ENCODE measurements around the gene MYL7.

MYL7 gene

DNA sequence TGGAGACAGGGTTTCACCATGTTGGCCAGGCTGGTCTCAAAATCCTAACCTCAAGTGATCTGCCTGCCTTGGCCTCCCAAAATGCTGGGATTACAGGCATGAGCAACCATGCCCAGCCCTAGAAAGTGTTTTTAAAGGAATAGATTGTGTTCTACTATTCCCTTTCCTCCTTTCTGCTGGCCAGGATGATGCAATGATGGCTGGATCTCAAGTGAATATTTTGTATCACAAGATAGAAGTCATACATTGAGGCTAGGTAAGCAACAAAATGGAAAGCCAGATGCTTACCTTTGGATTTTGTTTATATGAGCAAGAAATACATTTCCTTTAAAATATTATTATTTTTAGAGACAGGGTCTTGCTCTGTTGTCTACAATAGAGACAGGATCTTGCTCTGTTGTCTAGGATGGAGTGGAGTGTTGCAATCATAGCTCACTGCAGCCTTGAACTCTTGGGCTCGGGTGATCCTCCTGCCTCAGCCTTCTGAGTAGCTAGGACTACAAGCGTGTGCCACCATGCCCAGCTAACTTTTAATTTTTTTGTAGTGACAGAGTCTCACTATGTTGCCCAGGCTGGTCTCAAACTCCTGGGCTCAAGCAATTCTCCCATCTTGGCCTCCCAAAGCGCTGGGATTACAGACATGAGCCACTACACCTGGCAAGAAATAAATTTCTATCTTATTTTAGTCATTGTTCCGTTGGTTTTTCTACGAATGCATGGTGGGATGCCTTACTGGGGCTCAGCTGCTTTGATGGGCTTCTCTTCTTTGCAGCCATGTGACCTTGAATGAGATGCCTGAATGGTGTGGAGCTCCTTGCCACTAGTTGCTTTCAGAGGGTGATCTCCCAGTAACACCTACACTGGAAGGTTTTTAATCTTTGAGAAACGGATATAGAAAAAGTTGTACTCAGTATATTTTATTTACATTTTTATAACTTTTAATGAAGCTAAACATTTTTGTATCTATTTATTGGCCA lies 42.8 kb downstream of the MYL7 start:
- DNase-seq = no peak

DNA sequence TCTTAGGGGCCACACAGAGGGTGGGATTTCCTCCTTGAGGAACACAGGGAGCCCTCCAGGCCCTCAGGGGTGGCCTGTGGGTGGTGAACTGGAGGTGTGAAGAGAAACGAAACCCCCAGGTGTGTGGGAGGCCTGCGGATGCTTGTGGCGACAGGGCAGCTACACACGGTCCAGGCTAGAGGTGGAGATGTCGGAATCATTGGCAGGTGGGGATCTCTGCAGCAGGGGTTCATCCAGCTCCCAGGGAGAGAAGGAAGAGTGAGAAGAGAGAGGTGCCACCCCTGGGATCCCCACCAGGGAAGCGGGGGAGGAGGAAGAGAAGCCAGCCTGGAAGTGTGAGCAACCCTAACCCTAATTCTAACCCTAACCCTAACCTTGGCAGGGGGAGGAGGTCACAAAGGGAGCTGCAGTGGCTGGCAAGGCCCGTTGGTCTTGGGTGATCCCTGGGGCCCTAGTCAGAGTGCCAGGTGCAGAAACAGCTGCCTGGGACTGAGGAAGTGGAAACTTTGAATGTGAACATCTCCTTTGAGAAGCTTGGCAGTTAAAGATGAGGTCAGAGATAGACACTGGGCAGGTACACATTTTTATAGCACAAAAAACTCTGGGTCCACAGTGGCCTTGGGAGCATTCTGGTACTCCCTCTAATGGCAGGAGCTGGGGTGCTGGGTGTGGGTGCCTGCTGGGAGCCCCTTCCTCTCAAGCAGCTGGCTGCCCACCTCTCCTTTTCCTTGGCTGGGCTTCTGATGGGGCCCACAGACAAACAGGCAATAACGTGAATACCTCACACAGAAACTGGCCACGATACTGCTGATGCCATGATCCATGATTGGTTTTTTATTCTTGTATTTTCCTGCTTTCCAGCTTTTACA lies 43.8 kb downstream of the MYL7 start:
- no peak for DNase-seq

DNA sequence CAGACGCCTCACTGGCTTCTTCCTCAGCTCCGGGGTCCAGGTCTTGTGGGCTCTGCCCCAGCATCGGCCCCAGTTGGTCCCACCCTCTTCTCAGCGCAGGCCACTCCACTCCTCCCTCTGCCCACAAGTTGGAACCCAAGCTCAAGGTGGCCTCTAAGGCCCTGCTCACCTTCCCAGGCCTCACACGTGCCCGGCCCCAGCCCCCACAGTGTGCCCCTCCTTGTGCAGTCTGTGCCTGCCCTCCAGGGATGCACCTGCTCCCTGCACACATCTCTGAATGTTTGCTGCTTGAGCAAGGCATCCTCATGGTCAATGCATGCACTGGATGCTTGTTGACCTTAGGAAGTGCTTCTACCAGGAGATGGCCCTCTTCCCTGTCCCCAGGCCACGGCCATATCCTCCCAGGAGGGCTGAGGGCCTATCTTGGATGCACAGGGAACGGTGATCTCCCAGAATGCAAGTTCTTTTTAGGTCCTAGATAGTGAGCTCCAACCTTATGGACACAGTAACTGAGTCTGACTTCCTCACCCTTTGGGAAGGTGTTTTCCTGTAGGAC lies 44.7 kb downstream of the MYL7 start:
- DNase-seq = no peak

GRCh38 chr7:44095781-44096180 lies 45.4 kb downstream of the MYL7 start:
- no peak for DNase-seq

DNA sequence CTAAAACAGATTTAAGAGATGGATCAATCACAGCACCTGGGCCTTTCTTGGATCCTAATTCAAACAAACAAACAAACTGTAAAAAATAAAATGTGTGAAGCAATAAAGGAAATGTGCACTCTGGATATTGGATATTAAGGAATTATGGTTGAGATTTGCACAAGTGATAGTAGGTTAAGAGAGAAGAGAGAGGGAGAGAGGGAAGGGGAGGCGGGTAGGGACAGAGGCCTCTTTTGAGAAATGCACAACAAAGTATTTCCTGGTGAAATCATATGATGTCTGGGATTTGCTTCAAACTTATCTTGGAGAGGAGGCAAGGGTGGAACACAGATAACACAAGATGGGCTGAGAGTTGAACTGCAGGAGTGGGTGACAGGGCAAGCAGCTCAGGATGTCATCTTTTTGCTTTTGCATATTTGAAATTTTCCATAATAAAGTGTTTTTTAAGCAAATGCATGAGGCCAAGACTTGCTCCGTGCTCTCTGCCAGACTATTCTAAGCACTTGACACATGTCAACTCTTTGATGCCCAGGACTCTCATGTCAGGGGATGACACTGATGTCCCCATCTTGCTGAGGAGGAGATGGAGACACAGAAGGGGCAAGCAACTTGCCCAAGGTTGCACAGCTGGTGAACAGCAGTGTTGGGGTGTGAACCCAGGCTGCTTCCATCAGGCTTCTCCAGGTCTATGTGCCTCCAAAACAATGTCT lies 46.1 kb downstream of the MYL7 start:
- no peak for DNase-seq

DNA sequence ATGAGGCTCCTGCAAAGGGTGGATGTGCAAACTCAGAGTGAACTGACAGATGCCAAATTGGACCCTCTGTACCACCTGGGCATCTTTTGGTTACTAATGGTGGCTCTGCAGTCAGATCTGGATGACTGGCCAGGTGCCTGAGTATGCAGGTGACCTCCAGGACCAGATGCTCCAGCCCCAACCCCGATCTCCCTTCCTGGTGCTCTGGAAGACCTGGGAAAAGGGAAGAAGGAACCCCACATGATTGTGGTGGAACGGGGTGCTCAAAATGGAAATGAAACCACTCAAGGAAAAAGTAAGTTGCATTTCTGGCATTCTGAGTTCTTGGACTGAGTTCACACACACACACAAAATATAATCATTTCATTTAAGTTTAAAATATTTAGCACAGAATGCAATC lies 46.8 kb downstream of the MYL7 start:
- DNase-seq = no peak

DNA sequence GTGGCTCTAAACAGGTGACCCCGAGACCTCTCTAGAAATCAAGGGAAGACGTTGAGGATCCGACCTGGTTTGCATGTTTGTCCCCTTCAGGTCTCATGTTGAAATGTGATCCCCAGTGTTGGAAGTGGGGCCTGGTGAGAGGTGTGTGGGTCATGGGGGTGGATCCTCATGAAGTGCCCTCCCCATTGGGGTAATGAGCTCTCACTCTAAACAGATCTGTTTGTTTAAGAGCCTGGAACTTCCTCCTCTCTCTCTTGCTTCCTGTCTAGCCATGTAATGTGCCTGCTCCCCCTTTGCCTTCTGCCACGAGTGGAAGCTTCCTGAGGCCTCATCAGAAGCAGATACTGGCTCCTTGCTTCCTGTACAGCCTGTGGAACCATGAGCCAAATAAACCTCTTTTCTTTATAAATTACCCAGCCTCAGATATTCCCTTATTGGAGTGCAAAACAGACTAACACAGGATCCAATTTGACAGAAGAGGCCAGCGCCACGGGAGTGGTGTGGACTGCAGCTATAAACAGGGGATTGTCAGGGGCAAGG lies 48.0 kb downstream of the MYL7 start:
- DNase-seq = no peak

Measured in stimulated activated CD4-positive, alpha-beta T cell treated with anti-CD3 and anti-CD28 coated beads, Interleukin-4, amount 100 ng/mL, for 24 hours (primary cell).